IPS-NIHi7 (cell line): Measurements from ENCODE around the gene TAGAP.
"Not testable (repeated sequence)": the region's sequence is repeated elsewhere in the genome, so short reads cannot be mapped to it uniquely, and the experiment has no call there.

Source experiments
- DNase-seq: peaks from one replicate; pipeline ENCODE4 v3.0.0; 2012; ENCODE audit warnings: mixed read lengths; ENCODE audit errors: extremely low spot score

TAGAP gene

GRCh38 chr6:159010037-159010612, 34.7 kb downstream of the TAGAP start:
- DNase-seq, result not testable (repeated sequence)

DNA sequence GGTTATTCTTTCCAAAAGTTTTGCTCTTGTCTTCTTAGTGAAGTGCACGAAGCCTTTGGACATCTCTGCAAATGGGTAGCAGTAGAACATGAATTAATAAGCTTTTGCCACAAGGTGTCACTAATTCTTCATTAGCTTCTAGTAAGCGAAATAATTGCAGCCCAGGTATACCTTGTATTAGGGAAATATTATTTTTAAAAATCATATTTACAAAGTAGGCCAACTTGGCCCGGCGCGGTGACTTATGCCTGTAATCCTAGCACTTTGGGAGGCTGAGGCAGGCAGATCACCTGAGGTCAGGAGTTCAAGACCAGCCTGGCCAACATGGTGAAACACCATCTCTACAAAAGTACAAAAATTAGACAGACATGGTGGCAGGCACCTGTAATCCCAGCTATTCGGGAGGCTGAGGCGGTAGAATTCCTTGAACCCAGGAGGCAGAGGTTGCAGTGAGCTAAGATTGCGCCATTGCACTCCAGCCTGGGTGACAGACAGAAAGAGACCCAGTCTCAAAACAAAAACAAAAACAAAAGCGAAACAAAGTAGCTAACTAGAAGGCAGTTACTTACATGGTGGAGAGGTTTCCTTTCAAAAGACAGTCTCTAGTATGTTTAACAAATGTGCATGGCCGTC, 36.0 kb downstream of the TAGAP start:
- DNase-seq, result peak; percentile 22

DNA sequence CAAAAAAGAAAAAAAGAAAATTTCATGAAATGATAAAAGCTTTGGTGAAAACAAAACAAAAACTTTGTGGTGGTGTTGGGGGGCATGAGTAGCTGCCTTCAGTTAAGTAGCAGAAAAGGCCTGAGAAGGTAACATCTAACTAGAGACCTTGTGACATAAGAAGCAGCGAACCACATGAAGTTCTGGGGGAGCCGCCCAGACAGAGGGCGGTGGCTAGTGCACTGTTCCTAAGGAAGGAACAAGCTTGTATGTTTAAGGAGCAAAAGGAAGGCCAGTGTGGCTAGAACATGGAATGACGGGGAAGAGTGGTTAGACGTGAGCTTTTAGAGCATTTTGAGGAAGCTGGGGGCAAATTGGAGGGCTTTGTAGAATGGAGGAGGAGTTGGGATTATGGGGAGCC, 37.3 kb downstream of the TAGAP start:
- DNase-seq, result no peak

DNA sequence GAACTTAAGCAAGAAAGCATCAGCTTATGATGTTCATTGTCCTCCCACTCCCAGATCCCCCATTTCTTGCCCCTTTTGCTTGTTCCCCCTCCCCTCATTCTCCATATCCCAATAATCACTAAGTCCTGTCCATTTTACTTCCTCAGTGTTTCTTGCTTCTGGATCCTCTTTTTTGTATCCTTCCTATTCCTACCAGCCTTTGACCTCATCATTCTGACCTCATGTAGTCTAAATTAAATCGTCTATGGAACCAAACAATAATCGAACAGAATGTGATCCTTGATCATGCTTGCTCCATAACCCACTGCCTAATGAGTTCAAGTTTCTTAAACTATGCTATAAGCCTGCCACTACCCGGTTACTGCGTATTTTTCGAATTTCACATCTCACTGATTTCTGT, 39.4 kb downstream of the TAGAP start:
- no peak for DNase-seq

DNA sequence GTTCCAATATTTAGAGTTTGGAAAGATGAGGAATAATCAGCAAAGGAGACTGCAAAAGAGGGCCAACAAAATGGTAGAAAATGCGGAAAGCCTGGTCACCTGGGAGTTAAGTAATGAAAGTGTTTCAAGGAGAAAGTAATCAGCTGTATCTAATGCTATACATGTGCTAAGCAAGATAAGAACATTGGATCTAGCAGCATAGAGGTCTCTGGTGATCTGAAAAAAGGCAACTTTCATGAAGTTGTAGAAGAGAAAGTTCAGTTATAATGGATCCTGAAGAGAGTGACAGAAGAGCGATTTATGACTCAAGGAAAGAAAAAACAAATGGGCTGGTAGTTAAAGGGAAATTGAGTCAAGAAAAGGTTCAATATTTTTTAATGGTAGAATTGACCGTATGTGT, 40.2 kb downstream of the TAGAP start:
- no peak for DNase-seq

- no peak for DNase-seq
Measured at GRCh38 chr6:159002432-159003155, 42.2 kb downstream of the TAGAP start.

DNA sequence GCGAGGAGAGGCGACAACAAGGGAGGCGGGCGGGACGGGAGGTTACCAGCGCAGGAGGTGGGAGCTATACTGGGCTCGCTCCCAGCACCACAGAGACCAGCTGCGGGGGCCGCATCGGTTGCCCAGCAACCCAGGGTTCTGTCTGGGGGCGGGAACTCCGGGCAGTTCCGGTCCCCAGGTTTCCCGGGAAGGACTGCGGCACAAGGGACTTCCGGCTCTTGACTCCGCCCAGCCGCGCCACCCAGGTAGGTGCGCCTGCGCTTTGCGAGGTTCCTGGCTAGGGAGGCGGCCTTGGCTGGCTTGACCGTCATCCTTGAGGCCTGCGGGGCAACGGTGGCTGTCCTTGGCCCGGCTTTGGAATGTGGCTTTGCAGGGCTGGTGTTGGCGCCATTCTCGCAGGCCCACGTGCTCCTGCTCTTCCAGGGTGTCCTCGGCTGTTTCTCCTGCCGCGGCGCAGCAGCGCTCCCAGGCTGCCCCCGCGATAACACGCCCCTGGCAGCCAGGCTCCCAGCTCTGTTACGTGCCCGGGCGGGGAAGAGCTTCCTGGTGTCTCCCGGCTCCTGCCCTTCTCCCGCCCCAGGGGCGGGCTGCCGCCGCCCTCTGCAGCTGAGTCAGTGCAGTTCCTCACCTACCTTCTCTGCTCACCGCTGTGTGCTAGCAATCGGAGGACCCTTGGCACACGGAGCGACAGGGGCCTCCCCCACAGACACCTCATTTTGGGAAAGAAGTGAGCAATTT, 45.0 kb downstream of the TAGAP start, which contains the start of gene RSPH3:
RSPH3 (minus strand) TSS at position 537 of the 738 bp plus-strand sequence. CDS start 652 bp downstream, outside the sequence.
- peak; percentile 98 for DNase-seq

DNA sequence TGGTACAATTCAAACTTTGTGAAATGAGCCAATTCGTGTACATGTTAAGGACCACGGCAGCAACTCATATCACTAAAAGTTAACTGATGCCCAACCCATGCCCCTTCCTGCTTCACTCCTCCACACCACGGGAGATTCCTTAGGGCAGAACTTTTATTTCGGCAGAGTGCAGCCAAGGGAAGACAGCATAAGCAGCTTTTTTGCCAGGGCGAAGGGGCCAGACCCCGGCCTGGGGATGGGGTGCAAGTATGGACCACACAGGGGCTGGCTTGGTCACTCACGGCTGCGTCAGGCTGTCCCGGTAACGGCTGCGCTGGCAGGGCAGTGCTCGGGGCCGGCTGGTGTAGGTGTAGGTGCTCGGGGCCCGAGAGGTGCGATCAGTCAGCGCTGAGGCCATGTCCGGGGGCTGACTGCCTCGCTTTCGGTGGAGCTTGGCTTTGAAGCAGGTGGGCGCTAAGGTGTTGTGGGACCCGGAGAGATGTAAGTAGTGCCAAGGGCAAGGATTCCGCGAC, 45.6 kb downstream of the TAGAP start:
- DNase-seq, result no peak

DNA sequence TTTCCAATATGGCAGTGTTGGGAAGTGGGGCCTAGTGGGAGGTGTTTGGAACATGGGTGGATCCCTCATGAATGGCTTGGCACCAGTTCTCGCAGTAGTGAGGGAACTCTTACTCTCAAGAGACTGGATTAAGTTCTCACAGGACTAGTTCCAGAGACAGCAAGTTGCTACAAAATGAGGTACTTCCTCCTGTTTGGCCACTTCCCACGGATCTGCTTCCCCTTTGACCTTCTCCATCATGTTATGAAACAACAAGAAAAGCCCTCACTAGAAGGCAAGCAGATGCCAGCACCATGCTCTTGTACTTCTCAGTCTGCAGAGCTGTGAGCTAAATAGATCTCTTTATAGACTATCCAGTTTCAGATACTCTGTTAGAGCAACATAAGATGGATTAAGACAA, 47.9 kb downstream of the TAGAP start:
- DNase-seq, result no peak

- no peak for DNase-seq
Measured at GRCh38 chr6:158993639-158994038, 51.2 kb downstream of the TAGAP start.

DNA sequence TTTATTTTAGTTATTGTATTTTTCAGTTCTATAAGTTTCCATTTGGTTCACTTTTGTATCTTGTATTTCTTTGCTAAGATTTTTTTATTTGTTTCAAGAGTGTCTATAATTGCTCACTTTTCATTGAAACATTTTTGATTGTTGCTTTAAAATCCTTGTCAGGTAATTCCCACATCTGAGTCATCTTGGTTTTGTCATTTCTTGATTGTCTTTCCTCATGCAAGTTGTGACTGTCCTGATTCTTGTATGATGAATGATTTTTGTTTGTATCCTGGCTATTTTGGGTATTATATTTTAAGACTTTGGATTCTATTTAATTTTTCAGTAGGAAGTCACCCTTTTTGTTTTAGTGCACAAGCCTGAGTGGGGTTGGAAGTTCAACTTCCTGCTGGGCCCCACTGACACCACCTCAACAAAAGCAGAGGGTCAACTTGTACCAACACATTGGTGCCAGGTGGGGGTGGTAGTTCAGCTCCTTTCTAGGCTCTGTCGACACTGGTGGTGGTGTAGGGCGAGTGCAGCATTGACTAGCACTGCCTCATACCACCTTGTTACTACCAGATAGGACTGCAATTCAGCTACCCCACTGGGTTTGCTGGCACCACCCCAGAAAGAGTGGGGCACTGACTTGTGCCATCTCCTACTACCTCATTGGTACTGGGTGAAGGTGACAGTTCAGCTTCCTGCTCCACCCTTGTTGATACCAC, 53.6 kb downstream of the TAGAP start:
- DNase-seq, result no peak

- not testable (repeated sequence) for DNase-seq
Measured at GRCh38 chr6:158989711-158990110, 55.1 kb downstream of the TAGAP start.

- DNase-seq, result no peak
Measured at GRCh38 chr6:158988477-158988876, 56.3 kb downstream of the TAGAP start.

- DNase-seq, result no peak
Measured at GRCh38 chr6:158987657-158988056, 57.1 kb downstream of the TAGAP start.
